Naive thymus-derived CD8-positive, alpha-beta T cell (primary cell): ENCODE data around the gene OR2AE1. TPM values are rescaled to one million over a fixed set of nuclear protein-coding genes. Genes with fewer than 3 reads are reported as not detected.
"Not testable (repeated sequence)": the region's sequence is repeated elsewhere in the genome, so short reads cannot be mapped to it uniquely, and the experiment has no call there.

Experiments used
- ATAC-seq, 2 donors: fragments of 150-1000 bp; cut with Tn5 transposase in 1 of 2; sonication (Bioruptor Pico), chemical (Tn5 transposase) in 1 of 2; 1 replicate in 1 of 2; 2 replicates in 1 of 2; pipeline ENCODE4 v1.10.0; 2021; ENCODE audit warnings: mild to moderate bottlenecking in 2 of 2, moderate library complexity in 2 of 2
- POLR2A ChIA-PET: fragments of 350-600 bp; sonication (Branson Sonifier 250); formaldehyde crosslinking; loops from one replicate; lab custom pipeline; 2021; ENCODE audit warnings: antibody characterized with exemption; lab: Charles Lee
- DNase-seq, 10 donors: peaks; one replicate each; pipeline versions ENCODE4 v3.0.0 to v3.0.0-alpha.2; 2020 to 2022
- H3K27ac Mint-ChIP-seq, 10 donors: one replicate each; pipeline ENCODE4 v1.8.0; 2020 to 2022; ENCODE audit warnings: mild to moderate bottlenecking in 10 of 10, mixed read lengths in 10 of 10, moderate library complexity in 4 of 10, inconsistent platforms in 1 of 10
- H3K27me3 Mint-ChIP-seq, 5 donors: one replicate each; pipeline ENCODE4 v1.8.0; 2021 to 2022; ENCODE audit warnings: mixed read lengths in 5 of 5
- H3K36me3 Mint-ChIP-seq, 3 donors: one replicate each; pipeline ENCODE4 v1.8.0; 2020 to 2022; ENCODE audit warnings: mixed read lengths in 3 of 3, mild to moderate bottlenecking in 2 of 3, inconsistent platforms in 1 of 3
- H3K4me1 Mint-ChIP-seq, 4 donors: one replicate each; pipeline ENCODE4 v1.8.0; 2021 to 2022; ENCODE audit warnings: mixed read lengths in 4 of 4
- H3K4me3 Mint-ChIP-seq, 10 donors: one replicate each; pipeline ENCODE4 v1.8.0; 2020 to 2022; ENCODE audit warnings: mild to moderate bottlenecking in 10 of 10, mixed read lengths in 10 of 10, moderate library complexity in 6 of 10, inconsistent platforms in 1 of 10
- H3K9me3 Mint-ChIP-seq, 9 donors: one replicate each; pipeline ENCODE4 v1.8.0; 2020 to 2022; ENCODE audit warnings: mixed read lengths in 9 of 9, mild to moderate bottlenecking in 3 of 9, inconsistent platforms in 1 of 9, moderate library complexity in 1 of 9
- polyA plus RNA-seq, 3 donors: library from polyadenylated mRNA; unstranded; fragments of 300-500 nt; fragmentation: Illumina TruSeq; gene quantifications; one replicate each; pipeline ENCODE4 v1.2.3, GENCODE V29; 2021
- total RNA-seq, 8 experiments: library from RNA in 2 of 8; stranded (reverse) in 2 of 8; gene quantifications; one replicate each; pipeline ENCODE4 v1.2.3 and lab custom pipeline; 2021 to 2026

The OR2AE1 gene
- total and polyA plus RNA-seq, 5 experiments from 2014 or later = 1.1 to 1.3 TPM; not detected in 3

GRCh38 chr7:99897322-99898022, 20.6 kb upstream of the OR2AE1 start:
- Mint-ChIP-seq H3K9me3 (no peaks in the 10 kb centered on the region), H3K4me3 (no peak overlapping the region), H3K4me1 (peaks cover 6 to 9% (median 7%) of the 10 kb centered on the region in 4 donors), H3K27me3 (no peaks in the 10 kb centered on the region), H3K27ac (peak overlapping the region in 5 of 10 donors; percentile 19 to 65 (median 60)), H3K36me3 (peaks cover 5 to 44% (median 23%) of the 10 kb centered on the region in 3 donors)
- POLR2A ChIA-PET = interaction anchor here (1.0 kb wide), 1 partner anchor 91 kb away, joined by 4 read pairs; no protein-coding TSS in a partner anchor
- ATAC-seq = peak in 1 of 2 donors; percentile 20
- no peak for DNase-seq

DNA sequence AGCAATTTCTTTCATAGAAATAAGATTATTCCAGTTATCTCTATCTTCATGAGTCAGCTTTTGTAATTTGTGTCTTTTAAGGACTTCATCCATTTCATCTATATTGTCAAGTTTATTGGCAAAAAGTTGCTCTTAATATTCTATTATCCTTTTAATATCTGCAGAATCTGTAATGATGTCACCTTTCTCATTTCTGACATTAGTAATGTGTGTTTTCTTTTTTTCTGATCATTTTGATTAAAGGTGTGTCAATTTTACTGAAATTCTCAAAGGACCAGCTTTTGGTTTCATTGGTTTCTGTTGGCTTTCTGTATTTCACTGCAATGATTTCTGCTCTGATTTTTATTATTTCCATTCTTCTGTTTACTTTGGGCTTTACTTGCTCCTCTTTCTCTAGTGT, 17.9 kb upstream of the OR2AE1 start:
- Mint-ChIP-seq H3K36me3 (peaks cover 11 to 42% (median 26%) of the 10 kb centered on the region in 3 donors), H3K4me3 (no peak overlapping the region), H3K27me3 (no peaks in the 10 kb centered on the region), H3K4me1 (peaks cover 6 to 9% (median 8%) of the 10 kb centered on the region in 4 donors), H3K27ac (peak overlapping the region in 2 of 10 donors; percentile 46), H3K9me3 (peaks cover 0 to 3% (median 0%) of the 10 kb centered on the region in 9 donors)
- DNase-seq (no peak), ATAC-seq (no peak)
- POLR2A ChIA-PET = interaction anchor here (0.5 kb wide), 1 partner anchor 114 kb away, joined by 5 read pairs; no protein-coding TSS in a partner anchor

- no peak overlapping the region for H3K4me3 Mint-ChIP-seq
- H3K27ac Mint-ChIP-seq = peak overlapping the region in 1 of 10 donors; percentile 58
- no peak for DNase-seq
- H3K27me3 Mint-ChIP-seq = no peaks in the 10 kb centered on the region
- peaks cover 0 to 4% (median 0%) of the 10 kb centered on the region in 9 donors for H3K9me3 Mint-ChIP-seq
- POLR2A ChIA-PET = interaction anchor here (0.6 kb wide), 1 partner anchor 57 kb away, joined by 4 read pairs; no protein-coding TSS in a partner anchor
- H3K36me3 Mint-ChIP-seq = peaks cover 17 to 40% (median 30%) of the 10 kb centered on the region in 3 donors
- H3K4me1 Mint-ChIP-seq = peaks cover 6 to 10% (median 6%) of the 10 kb centered on the region in 4 donors
- ATAC-seq = no peak
These were observed 16.4 kb upstream of the OR2AE1 start for GRCh38 chr7:99893280-99893679.

DNA sequence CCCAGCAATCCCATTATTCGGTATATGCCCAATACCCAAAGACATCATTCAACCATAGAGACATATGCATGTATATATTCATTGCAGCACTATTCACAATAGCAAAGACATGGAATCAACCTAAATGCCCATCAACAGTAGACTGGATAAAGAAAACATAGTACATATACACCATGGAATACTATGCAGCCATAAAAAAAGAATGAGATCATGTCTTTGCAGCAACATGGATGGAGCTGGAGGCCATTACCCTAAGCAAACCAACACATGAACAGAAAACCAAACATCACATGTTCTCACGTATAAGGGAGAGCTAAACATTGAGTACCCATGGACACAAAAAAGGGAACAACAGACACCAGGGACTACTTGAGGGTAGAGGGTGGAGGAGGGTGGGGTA, 13.5 kb upstream of the OR2AE1 start:
- H3K9me3 Mint-ChIP-seq, H3K4me3 Mint-ChIP-seq, H3K27ac Mint-ChIP-seq, DNase-seq, H3K4me1 Mint-ChIP-seq, POLR2A ChIA-PET, H3K27me3 Mint-ChIP-seq, ATAC-seq: not testable (repeated sequence)
- H3K36me3 Mint-ChIP-seq = peaks cover 17 to 44% (median 30%) of the 10 kb centered on the region in 3 donors

GRCh38 chr7:99888366-99888765, 11.5 kb upstream of the OR2AE1 start:
- H3K36me3 Mint-ChIP-seq = peaks cover 17 to 46% (median 32%) of the 10 kb centered on the region in 3 donors
- H3K4me1 Mint-ChIP-seq, H3K9me3 Mint-ChIP-seq, DNase-seq, POLR2A ChIA-PET, H3K4me3 Mint-ChIP-seq, ATAC-seq, H3K27me3 Mint-ChIP-seq, H3K27ac Mint-ChIP-seq: not testable (repeated sequence)

DNA sequence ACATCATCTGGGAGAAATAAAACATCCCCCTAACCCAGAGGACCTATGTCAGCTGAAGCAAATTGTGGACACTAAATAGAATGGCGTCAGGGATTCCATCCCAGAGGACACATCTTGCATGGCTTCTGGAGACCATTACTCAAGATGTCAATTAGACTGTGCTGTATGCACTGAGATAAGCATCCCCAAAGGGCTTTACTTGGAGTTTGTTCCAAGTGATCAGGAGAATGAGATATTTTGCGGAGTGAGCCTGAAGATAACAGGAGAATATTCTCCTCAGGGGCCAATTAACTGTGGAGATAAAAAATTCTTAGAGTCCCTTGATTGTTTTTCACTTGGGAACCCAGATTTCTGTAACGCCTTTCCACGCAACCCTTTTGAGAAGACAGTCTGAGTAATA, 4.5 kb upstream of the OR2AE1 start:
- peaks cover 0 to 3% (median 2%) of the 10 kb centered on the region in 3 donors for H3K36me3 Mint-ChIP-seq
- no peaks in the 10 kb centered on the region for H3K27me3 Mint-ChIP-seq
- H3K9me3 Mint-ChIP-seq = no peaks in the 10 kb centered on the region
- H3K4me3 Mint-ChIP-seq = no peak overlapping the region
- ATAC-seq (no peak), DNase-seq (no peak)
- no peak overlapping the region for H3K27ac Mint-ChIP-seq
- peaks cover 0 to 7% (median 4%) of the 10 kb centered on the region in 4 donors for H3K4me1 Mint-ChIP-seq
- POLR2A ChIA-PET = interaction anchor here (1.6 kb wide), 1 partner anchor 11 kb away, joined by 3 read pairs; no protein-coding TSS in a partner anchor

- Mint-ChIP-seq H3K4me3 (no peak overlapping the region), H3K27me3 (no peaks in the 10 kb centered on the region), H3K36me3 (peaks cover 0 to 5% (median 0%) of the 10 kb centered on the region in 3 donors), H3K4me1 (peaks cover 0 to 1% (median 0%) of the 10 kb centered on the region in 4 donors), H3K9me3 (no peaks in the 10 kb centered on the region), H3K27ac (no peak overlapping the region)
- POLR2A ChIA-PET = no interaction called here
- DNase-seq = no peak
- no peak for ATAC-seq
These were observed 342 bp downstream of the OR2AE1 start for GRCh38 chr7:99876491-99876890.

- peaks cover 0 to 10% (median 7%) of the 10 kb centered on the region in 5 donors for H3K27me3 Mint-ChIP-seq
- H3K4me3 Mint-ChIP-seq = no peak overlapping the region
- no peak overlapping the region for H3K27ac Mint-ChIP-seq
- ATAC-seq (no peak), DNase-seq (no peak)
- peaks cover 0 to 15% (median 3%) of the 10 kb centered on the region in 3 donors for H3K36me3 Mint-ChIP-seq
- H3K9me3 Mint-ChIP-seq = peaks cover 0 to 11% (median 0%) of the 10 kb centered on the region in 9 donors
- H3K4me1 Mint-ChIP-seq = no peaks in the 10 kb centered on the region
- POLR2A ChIA-PET = interaction anchor here (0.7 kb wide), 1 partner anchor 303 kb away, joined by 4 read pairs; no protein-coding TSS in a partner anchor
These were observed 8.6 kb downstream of the OR2AE1 start for GRCh38 chr7:99868246-99868645.

- H3K4me1 Mint-ChIP-seq, DNase-seq: not testable (repeated sequence)
These were observed 9.4 kb downstream of the OR2AE1 start for GRCh38 chr7:99867477-99867876.

GRCh38 chr7:99863847-99864440, 12.9 kb downstream of the OR2AE1 start:
- DNase-seq = no peak
- no peak for ATAC-seq
- Mint-ChIP-seq H3K9me3 (peaks cover 0 to 11% (median 0%) of the 10 kb centered on the region in 9 donors), H3K4me1 (no peaks in the 10 kb centered on the region), H3K27ac (no peak overlapping the region), H3K27me3 (peaks cover 7 to 17% (median 13%) of the 10 kb centered on the region in 5 donors), H3K4me3 (no peak overlapping the region), H3K36me3 (peaks cover 0 to 10% (median 3%) of the 10 kb centered on the region in 3 donors)
- POLR2A ChIA-PET = no interaction called here

More at GRCh38 chr7:99867477-99867876, 9.4 kb downstream of the OR2AE1 start:
- H3K27ac Mint-ChIP-seq, POLR2A ChIA-PET, ATAC-seq, H3K4me3 Mint-ChIP-seq: not testable (repeated sequence)
- peaks cover 3 to 10% (median 10%) of the 10 kb centered on the region in 5 donors for H3K27me3 Mint-ChIP-seq
- H3K9me3 Mint-ChIP-seq = peaks cover 0 to 11% (median 0%) of the 10 kb centered on the region in 9 donors
- H3K36me3 Mint-ChIP-seq = peaks cover 0 to 11% (median 3%) of the 10 kb centered on the region in 3 donors

DNA sequence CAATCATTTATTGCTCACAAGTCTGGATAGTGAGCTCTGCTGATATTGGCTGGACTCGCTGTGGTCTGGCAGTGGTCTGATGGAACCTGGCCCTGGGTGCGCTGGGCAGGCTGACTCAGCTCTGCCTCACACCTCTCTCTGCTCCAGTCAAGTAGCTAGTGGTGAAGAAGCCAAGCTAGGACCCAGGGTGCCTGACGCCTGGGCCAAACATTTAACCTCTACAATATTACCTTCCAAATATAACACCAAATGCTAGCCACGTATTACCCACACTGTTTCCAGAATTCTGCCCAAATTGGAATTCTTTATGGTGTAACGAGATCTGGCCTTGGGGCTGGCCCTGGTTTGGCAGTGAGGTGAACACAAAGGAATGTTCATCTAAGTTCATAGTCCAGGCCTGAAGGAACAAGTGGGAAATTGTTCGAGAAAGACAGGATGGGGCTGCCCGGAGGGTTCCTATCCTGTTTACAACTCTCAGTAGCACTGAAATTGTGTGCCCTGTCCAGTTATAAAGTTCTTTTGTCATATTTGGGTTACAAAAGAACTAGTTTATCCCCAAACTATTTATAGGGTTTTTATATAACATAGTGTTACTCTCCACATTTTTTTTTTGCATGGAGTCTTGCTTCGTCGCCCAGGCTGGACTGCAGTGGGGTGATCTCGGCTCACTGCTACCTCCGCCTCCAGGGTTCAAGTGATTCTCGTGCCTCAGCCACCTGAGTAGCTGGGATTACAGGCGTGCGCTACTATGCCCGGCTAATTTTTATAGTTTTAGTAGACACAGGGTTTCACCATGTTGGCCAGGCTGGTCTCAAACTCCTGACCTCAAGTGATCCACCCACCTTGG, 16.3 kb downstream of the OR2AE1 start:
- DNase-seq = no peak
- POLR2A ChIA-PET = no interaction called here
- H3K27me3 Mint-ChIP-seq = peaks cover 5 to 17% (median 15%) of the 10 kb centered on the region in 5 donors
- no peak for ATAC-seq
- no peaks in the 10 kb centered on the region for H3K4me1 Mint-ChIP-seq
- H3K36me3 Mint-ChIP-seq = peaks cover 0 to 2% (median 0%) of the 10 kb centered on the region in 3 donors
- H3K4me3 Mint-ChIP-seq = no peak overlapping the region
- peaks cover 0 to 6% (median 0%) of the 10 kb centered on the region in 9 donors for H3K9me3 Mint-ChIP-seq
- H3K27ac Mint-ChIP-seq = no peak overlapping the region

GRCh38 chr7:99855236-99855635, 21.6 kb downstream of the OR2AE1 start:
- Mint-ChIP-seq H3K27me3 (peaks cover 4 to 25% (median 10%) of the 10 kb centered on the region in 5 donors), H3K36me3 (peaks cover 0 to 2% (median 0%) of the 10 kb centered on the region in 3 donors), H3K4me1 (no peaks in the 10 kb centered on the region), H3K9me3 (no peaks in the 10 kb centered on the region), H3K4me3 (no peak overlapping the region), H3K27ac (no peak overlapping the region)
- DNase-seq = no peak
- POLR2A ChIA-PET = no interaction called here
- no peak for ATAC-seq
